ENCODE results near the gene PBX3.

- no peak for TF ChIP-seq POLR2A (IDR thresholded peaks at IDR 0.05)
- TF ChIP-seq, protein P1, sequence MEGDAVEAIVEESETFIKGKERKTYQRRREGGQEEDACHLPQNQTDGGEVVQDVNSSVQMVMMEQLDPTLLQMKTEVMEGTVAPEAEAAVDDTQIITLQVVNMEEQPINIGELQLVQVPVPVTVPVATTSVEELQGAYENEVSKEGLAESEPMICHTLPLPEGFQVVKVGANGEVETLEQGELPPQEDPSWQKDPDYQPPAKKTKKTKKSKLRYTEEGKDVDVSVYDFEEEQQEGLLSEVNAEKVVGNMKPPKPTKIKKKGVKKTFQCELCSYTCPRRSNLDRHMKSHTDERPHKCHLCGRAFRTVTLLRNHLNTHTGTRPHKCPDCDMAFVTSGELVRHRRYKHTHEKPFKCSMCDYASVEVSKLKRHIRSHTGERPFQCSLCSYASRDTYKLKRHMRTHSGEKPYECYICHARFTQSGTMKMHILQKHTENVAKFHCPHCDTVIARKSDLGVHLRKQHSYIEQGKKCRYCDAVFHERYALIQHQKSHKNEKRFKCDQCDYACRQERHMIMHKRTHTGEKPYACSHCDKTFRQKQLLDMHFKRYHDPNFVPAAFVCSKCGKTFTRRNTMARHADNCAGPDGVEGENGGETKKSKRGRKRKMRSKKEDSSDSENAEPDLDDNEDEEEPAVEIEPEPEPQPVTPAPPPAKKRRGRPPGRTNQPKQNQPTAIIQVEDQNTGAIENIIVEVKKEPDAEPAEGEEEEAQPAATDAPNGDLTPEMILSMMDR (IDR thresholded peaks at IDR 0.05): no peak
These were observed 63.0 kb downstream of the PBX3 start for GRCh38 chr9:125810161-125810560.
